Muscle of back (tissue), 11 donors: Measurements from ENCODE around the gene MBOAT1. TPM values are rescaled to one million over a fixed set of nuclear protein-coding genes. Genes with fewer than 3 reads are reported as not detected.
A peak's percentile ranks its signal among the peaks of the same experiment; 100 is the strongest.

Experiments
- DNase-seq, 3 donors: peaks; one replicate each; pipeline versions ENCODE4 v3.0.0 to v3.0.0-alpha.2; 2013
- polyA plus RNA-seq, 10 donors: library from polyadenylated mRNA; unstranded; fragments of 120-200 nt; gene quantifications; one replicate each; pipeline ENCODE4 v1.2.1, GENCODE V29; 2013; ENCODE audit not compliant: insufficient read length in 10 of 10

MBOAT1 gene
- polyA plus RNA-seq, 10 donors = 3.7 to 5.9 (median 4.2) TPM

DNA sequence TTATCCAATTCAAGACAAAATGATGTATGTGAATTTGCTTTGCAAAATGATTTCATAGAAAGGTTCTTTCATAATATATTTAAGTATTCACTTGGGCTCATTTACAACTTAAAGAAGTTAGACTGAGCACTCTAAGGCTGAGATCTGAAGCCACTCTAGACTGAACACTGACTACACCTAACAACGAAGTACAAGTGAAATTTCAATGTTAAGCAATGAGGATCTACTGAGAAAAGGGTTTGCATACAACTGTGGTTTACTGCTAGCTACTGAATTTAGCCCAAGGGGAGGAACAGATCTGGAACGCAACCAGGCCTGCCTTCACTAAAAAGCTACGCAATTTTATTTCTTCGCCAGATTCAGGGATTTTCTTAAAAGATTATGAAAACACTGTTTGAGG, 106.4 kb downstream of the MBOAT1 start:
- no peak for DNase-seq

DNA sequence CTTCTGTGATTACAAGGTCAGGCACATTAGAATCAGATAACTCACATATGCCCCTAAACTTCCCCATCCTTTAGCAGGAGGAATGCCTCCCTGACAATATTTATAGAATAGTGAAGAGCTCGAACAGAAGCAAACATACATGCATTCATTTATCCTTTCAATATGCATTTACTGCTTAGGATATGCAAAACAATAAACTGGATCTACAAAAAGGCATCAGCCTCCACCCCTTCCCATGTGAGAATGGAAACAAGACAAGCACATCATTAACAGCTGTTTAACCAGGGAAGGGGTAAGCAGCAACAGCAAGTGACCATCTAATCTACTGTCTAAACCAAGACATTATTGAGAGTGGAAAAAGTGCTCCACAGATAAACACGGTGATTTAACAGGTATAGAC, 107.6 kb downstream of the MBOAT1 start:
- DNase-seq = no peak

DNA sequence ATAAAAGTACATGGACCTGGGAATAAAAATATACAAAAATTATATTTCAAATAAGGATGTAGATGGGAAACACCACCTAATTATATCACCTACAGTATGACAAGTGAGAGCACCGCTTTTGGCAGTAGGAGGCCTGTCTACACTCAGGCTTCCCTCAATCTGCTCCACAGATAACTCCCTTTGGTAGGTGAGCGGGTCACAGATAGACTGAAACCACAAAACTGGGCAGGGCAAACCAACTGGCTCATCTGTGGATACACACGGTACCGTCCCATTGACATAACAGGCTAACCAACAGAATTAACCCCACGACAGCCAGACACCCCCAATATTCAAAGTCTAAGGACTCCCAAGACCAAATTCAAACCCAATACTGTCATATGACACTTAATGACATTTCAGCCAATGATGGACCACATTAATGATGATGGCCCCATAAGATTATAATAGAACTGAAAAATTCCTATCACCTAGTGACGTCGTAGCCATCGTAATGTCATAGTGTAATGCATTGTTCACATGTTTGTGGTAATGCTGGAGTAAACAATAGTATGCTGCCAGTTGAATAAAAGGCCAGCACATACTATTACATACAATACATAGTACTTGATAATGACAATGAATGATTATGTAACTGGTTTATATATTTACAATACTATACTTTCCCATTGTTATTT, 109.7 kb downstream of the MBOAT1 start:
- no peak for DNase-seq

DNA sequence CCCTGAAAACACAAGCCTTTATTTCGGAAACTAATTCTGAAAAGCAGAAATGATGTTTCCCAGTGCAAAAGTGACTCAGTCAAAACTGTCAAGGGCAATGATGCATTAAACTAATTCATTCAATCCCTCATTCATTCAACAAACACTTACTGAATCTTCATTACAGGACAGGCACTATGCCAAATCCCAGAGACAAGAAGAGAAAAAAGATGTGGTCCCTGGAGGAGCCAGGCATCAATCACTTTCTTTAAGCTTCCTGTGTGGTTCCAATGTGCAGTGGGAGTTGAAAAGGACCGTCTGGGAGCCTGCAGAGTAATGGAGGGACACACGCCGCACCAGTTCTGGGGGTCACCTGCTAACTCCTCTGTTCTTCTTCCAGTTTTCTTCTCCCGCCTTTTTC, 113.1 kb downstream of the MBOAT1 start:
- no peak for DNase-seq

DNA sequence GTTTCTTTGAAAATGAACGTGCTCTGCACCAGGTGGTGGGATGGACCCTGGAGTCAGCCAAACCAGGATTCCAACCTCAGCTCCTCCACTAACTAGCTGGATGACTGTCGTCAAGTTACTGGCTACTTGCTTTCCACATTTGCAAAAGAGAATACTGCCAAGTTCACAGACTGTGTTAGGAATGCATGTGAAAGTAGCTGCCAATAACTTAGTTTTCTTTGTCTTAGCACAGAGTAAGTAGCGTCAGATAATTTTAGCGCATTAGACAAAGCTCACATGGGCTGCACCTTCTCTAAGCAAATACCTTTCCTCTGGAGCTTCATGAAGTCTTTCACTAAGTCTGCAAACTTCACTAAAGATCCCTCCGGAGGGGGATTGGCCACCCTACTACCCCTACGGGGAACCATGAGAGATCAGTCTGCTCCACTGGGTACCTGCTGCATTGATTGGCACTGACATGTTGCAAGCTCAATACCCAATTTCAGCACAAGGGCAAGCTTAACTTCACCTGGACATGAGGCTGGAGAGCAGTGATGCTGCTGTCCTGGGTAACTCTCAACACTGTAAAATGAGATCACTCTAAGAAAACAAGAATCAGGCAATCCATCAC, 113.9 kb downstream of the MBOAT1 start:
- peak in 2 of 3 donors; percentile 6 to 24 for DNase-seq

DNA sequence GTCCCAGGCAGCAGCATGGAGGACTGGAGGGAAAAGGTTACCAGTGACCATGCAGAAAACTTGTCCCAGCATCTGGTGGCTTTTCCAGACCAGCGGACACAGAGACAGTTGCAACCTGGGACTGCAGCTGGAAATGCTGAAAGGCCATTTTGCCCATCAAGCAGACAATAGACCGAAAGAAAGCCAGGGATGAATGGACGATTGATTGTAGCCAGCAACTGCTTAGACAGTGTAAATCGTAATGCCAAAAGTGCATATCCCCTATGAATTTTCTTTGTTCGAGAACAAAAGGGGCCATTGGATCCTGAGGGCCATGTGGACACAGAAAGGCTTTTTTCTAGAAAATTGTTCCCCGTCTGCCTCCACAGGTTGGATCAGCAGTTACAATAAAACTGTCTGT, 115.7 kb downstream of the MBOAT1 start:
- no peak for DNase-seq

DNA sequence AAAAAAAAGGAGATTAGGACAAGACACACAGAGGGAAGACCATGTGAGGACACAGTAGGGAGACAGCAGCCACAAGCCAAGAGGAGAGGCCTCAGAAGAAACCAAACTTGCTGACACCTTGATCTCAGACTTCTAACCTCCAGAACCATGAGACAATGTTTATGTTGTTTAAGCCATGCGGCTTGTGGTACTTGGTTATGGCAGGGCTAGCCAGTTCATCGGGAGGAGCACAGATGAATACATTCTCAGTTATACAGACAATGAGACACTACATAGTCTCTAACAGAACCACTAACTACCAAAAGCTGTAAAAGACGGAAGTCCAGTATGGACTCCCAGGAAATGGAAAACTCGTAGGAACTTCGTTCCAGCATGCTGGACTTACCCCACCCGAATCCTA, 116.8 kb downstream of the MBOAT1 start:
- no peak for DNase-seq

DNA sequence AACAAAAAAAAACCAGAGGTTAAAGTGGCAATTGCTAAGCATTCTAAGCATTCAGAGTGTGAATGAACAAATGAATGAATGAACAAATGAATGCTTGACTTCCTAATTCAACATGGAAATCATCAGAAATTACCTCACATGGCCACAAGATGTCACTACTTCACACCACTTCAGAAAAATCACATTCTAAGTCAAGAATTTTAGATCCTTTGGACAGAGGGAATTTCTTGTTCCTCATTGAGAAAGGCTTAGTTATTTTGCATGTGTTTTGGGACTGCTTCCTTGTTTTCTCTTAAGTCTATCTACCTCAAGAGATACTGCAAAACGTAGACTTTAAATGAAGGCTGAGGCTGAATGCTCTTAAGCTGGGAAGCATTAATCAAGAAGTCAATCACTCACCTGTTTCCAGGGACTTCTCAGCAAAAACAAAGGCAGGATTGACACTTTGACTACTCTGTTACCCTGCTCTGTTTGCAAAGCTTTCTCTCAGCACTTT, 120.2 kb downstream of the MBOAT1 start:
- peak; percentile 20 to 67 (median 38) for DNase-seq

DNA sequence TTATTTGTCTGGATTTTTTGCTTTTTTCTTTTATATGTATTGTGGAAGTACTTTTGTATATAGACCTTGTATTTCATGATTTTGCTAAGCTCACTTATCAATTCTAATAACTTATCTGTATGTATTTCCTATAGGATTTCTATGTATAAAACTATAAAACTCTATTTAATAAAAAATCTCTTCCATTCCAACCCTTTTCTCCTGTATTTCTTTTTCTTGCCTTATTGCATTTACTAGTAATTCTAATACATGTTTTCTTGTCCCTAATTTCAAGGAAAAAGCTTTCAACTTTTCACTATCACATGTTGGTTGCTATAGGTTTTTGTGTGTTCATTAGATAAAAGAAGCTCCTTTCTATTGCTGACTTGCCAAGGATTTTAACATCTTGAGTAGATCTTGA, 125.3 kb downstream of the MBOAT1 start:
- DNase-seq = no peak

DNA sequence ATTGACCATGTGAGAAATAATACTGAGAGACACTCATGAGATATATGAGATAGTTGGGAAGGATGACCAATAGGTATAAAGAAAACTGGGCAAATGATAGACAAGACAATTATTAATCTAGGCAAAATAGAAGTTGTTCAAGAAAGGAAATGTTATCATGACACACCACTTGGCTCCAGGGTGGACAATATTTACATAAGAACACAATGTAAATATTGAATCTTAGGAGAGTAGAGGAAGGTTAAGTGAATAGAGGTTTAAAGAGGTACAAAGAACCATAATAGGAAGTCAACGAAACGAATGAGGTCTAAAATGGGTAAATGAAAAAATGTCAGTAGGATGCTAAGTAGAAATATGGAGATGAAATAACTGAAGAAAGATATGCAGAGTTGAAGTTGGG, 126.5 kb downstream of the MBOAT1 start:
- no peak for DNase-seq

DNA sequence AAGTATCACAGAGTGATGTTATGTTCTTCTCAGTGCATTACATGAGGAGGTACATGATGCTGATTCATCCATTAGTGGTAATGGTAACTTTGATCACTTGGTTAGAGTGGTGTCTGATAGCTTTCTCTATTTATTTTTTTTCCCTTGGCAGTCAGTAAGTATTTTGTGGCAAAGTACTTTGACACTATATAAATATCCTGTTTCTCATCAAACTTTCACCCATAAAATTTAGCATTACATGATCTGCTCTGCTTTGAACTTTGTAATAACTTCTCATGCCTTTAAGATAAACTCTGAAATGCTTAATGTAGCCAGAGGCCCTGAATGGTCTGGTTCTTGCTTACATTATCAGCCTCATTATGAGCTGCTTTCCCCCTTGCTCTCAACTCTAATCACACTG, 127.9 kb downstream of the MBOAT1 start:
- no peak for DNase-seq

DNA sequence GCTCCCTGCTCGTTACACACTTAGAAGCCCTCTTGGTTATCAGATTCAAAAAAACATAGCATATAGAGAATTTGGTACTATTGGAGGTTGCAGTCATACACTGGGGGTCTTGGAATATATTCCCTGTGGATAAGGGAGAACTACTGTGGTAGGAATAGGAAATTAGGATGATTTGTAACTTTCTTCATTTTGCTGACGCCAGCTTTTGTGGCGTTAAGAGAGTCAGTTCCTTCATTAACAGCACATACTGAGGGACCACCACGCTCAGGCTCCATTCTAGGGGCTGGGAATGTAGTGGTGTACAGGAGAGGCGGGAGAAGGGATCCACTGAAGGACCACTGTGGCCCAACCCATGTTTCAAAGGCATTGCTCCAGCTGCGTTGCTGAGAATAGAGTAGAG, 140.3 kb downstream of the MBOAT1 start:
- no peak for DNase-seq

DNA sequence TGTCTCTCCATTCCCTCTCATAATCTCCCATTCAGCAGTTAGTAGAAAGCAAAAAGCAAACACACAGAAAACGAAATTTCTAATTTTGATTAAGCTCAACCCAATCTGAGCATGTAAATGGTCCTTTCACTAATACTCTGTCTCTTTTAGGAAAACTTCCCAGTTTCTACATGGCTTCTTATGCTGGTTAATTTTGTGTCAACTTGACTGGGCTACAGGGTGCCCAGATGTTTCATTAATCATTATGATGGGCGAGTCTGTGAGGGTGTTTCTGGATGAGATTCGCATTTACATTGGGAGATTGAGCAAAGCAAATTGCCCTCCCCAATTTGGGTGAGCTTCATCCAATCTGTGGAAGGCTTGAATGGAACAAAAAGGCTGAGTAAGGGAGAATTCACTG, 142.2 kb downstream of the MBOAT1 start:
- no peak for DNase-seq

DNA sequence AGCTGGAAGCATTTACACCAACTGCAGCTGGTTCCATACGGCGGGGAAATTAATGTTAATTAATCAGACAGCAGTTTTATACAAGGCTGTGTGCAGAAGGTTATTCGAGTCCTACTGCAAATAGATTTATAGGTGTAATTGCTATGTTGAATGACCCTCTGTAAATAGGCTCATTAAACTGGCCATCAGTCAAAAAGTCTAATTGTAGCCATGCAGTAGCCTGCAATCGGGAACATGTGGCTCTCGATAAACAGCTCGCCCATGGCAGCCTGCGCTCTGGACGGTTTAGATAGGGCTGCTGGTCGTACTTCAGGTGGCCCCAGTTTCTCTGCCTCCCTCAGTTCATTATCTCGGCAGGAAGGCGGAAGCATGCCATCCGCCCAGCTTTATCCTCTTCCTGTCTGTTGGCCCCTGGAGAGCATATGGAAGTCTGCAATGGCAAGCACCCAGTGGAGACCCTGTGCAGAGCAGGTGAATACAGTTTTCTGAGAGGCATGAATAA, 143.2 kb downstream of the MBOAT1 start:
- DNase-seq = no peak

DNA sequence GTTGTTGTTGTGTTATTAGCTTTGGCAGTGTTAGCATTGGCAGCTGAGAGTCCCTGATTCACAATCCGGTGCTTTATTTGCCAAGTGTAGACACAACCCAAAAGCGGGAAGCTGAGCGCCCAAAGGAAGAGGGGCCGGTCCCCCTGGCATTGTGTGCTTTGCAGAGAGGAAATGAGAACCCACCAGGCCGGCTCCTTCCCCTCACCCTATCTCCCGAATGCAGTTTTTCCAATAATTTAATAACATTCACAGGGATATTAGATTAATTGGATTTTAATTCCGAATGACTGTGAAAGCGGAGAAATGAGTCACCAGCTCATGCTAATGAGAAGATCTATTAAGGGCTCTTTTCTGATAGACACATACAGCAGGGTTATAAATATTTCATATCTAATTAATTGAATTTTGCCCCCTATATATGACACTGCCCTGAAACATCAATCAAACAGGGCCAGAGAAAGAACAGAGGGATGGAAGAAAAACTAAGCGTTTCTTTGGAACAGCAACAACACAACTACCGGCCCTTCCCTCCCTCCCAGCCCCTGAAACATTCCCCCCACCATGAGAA, 143.8 kb downstream of the MBOAT1 start:
- no peak for DNase-seq

DNA sequence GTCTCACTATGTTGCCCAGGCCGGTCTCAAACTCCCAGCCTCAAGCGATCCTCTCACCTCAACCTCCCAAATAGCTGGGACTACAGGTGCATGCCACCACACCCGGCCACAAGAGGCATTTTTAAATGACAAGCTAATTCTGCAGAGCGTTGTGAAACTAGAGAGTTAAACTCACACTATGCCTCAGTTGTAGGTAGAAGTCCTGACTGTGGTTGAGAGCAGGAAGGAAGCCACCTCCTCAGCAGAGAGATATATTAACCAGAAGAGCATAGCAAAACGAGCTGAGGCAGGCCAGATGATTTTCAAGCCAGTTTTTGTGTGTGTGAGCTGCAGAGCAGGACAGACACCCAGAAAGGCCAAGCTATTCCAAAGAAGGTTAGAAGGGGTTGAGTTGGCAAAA, 150.3 kb downstream of the MBOAT1 start:
- DNase-seq = no peak

DNA sequence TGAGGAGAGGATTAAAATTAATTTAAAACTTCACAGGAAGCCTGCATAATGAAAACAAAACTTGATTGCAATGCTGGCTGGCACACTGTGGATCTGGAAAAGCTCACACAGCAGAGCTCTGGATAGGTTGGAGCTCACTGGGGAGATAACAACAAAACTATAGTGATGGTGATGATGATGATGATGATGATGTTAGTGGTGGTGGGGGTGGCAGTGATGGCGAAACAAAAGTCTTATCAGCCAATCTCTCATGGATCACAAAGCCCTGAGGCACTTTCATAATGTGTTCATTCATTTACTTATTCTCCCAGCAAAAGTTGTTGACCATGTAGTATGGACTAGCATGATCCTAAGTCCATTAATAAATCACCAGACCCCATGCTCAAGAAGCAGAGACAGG, 152.0 kb downstream of the MBOAT1 start:
- DNase-seq = no peak

DNA sequence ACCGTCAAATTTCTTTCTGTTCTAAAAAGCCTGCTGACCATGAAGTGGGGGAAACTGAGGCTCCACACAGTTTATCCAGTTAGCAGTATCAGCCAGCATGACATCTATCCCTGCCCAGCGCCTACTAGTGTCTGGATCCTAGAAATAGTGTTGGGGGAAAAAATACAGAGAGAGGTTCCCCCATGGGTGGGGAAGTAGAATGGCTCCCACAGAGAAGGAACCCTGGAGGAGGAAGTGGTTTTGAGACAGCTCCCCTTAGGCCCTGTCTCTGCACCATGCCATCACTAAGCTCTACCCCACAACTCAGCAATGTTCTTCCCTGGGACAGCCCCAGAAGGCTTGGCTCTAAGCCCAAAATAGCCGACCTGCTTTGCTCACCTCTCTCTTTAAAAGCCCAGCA, 153.4 kb downstream of the MBOAT1 start:
- DNase-seq = no peak

DNA sequence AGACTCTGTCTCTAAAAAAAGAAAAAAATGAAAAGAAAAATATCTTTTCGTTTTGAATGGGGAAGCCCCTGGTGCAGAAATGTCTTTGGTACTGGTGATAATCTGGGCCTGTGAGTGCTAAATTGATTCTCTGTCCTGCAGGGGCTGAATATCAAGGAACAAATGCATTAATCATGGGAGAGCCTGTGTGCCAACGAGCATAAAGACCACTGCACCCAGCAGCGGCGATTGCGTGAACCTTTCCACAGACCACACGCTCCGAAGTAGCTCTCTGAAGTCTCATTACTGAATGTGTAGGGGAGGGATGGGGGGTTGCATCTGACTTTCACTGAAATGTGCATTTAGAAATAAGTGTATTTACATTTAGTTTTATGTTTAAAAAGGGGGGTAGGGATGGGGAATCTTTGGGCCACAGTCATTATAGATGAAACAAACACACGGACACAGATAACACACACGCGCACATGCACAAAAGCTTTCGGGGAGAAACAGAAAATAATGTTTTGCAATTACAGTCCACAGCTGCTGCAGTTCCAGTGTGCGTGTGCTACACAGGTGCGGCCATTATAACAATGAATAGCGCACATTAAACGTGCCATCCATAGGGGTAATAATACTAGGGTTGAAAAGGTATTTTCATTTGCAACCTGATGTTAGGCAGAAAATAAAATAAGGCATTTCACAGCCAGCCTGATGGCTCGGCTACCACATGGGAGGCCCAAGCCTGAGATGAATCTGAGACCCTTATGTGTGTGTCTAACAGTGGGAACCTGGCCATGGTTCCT, 154.0 kb downstream of the MBOAT1 start:
- no peak for DNase-seq

DNA sequence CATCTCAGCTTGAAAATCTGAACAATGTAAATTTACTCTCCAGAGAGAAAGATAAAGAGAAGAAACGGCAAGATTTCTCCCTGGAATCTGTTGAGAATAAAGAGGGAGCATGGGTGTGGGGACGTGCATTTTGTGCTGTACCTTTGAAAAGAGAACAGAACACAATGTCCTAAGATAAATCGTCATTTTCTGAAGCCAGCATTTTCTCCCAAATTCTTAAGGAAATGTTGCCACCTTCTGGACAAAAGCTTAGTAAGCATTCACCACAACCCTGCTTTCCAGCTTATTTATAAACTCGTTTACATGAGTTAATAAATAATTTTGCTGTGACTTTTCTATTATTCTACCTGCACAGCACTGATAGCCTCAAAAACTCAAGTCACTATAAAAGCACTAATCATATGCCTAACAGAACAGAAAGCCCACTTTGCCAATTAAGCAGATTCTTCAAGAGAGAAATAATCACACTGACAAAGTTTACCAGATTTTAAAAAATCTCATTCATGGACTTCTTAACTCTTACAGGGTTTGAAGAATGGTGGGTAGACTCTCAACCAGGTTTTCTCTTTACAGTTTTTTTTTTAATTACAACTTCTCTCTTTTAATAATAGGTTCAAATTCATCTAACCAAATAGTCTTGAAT, 155.8 kb downstream of the MBOAT1 start:
- peak; percentile 38 to 68 (median 40) for DNase-seq

DNA sequence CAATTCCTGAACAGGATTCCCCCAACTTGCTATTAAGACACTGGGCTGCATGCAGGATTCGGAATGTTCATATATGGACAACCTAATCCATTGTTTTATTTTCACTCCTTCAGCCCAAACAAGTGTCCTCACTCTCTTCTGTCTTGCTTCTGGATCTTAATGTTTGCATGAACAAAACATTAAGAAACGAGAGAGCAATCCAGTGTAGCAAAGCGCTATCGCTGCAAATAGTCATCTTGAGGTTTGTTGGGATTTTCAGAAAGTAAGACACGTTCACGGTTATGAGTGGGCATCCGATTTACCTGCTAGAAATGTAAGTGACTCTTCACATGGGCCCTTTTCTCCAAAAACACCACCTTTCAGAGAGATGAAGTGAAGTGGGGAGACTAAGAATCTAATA, 156.4 kb downstream of the MBOAT1 start:
- DNase-seq = no peak
